Fibroblast of pulmonary artery (primary cell): Measurements from ENCODE around the gene VRK1.

Experiments used
- DNase-seq: peaks from one replicate; pipeline ENCODE4 v3.0.0-alpha.2; 2010; ENCODE audit warnings: low read depth
- H3K4me3 ChIP-seq: replicated peaks from 2 replicates; pipeline ENCODE4 v1.5.1; 2011; ENCODE audit warnings: low read depth, mild to moderate bottlenecking, control low read depth, low read length, moderate library complexity
- TF ChIP-seq, protein P1 (sequence below): IDR thresholded peaks from 2 replicates; pipeline ENCODE4 v1.5.1; 2011; ENCODE audit warnings: mild to moderate bottlenecking, control low read depth, low read length, inconsistent platforms; ENCODE audit errors: missing control alignments

The VRK1 gene

DNA sequence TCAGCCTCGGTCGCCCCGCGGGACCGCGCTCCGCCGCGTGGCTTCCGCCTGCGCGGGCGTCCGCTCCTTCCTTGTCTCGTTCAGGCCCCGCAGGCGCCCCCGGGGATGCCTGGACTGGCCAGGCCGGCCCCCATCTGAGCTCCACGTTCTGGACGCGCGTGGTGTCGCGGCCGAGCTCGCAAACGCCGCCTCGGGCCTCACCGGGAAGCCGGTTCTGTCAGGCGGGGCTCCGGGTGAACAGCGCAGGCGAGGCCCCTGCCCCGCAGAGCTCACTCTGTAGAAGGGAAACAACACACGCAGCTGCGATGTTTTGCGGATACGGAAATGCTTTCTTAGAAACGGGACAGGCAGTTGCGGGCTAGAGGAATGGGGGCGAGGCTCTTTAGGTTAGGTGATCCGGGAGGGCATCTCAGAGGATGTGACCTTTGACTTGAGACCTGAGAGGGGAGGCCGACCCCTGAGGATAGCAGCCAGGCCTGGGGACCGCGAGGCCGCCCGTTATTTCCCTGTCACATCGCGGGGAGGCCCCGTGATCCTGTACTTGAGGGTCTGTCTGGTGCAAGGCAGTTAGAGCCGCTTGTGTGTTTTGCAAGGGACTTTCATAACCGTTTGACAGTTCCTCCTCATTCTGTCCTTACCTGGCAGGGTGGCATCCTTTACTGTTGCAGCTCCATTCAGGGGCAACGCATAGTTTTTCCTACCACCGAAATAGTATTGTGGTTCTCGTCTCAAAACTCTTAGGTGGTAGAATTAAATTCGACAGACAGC, 584 bp downstream of the VRK1 start:
- DNase-seq: peak; percentile 18
- TF ChIP-seq, protein P1, sequence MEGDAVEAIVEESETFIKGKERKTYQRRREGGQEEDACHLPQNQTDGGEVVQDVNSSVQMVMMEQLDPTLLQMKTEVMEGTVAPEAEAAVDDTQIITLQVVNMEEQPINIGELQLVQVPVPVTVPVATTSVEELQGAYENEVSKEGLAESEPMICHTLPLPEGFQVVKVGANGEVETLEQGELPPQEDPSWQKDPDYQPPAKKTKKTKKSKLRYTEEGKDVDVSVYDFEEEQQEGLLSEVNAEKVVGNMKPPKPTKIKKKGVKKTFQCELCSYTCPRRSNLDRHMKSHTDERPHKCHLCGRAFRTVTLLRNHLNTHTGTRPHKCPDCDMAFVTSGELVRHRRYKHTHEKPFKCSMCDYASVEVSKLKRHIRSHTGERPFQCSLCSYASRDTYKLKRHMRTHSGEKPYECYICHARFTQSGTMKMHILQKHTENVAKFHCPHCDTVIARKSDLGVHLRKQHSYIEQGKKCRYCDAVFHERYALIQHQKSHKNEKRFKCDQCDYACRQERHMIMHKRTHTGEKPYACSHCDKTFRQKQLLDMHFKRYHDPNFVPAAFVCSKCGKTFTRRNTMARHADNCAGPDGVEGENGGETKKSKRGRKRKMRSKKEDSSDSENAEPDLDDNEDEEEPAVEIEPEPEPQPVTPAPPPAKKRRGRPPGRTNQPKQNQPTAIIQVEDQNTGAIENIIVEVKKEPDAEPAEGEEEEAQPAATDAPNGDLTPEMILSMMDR: no peak
- peak overlapping the region; percentile 79 for H3K4me3 ChIP-seq

DNA sequence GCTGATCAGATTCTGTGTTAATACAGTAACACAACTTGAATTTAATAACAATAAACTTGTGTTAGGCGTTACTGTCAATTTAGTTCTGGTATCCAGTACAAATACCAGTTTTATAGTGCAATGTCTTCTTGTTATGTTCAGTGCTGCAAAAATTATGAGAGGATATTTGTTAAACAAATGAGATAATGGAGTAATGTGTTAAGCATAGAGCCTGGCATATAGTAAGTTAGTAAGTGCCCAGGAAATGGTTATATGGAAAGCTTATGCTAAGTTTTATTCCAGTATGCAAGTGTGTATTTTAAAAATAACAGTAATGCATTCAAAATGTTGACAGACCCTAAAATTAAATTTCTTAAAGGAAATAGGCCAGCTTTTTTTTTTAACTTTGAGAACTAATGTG, 1.8 kb downstream of the VRK1 start:
- no peak overlapping the region for H3K4me3 ChIP-seq

DNA sequence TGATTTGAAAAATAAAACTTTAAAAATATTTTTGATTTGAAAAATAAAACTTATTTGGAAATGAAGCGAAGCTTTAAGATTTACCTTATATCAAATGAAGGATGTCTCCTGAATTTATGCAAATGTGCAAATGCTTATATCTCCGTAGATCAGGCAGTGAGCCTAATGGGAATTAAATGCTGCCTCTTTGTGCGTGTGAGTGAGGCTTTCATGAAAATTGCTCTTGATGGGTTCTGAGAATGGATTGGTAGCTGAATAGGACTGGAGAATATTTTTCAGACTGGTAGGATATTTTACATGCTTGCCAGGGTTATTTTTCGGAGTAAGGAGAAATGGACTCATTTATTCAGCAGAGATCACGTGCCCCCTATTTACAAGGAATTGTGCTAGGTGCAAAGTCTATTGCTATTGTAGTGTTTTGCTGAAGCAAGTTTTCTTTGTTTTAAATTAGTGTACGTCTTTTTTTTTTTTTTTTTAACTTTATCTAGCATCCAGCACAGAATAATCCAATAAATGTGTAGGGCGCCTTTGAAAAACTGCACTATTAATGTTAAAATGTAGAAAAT, 2.4 kb downstream of the VRK1 start:
- H3K4me3 ChIP-seq: no peak overlapping the region
- DNase-seq: no peak
- TF ChIP-seq, protein P1: no peak

More for the DNA sequence above, 1.8 kb downstream of the VRK1 start:
- DNase-seq: no peak
- TF ChIP-seq, protein P1: no peak

DNA sequence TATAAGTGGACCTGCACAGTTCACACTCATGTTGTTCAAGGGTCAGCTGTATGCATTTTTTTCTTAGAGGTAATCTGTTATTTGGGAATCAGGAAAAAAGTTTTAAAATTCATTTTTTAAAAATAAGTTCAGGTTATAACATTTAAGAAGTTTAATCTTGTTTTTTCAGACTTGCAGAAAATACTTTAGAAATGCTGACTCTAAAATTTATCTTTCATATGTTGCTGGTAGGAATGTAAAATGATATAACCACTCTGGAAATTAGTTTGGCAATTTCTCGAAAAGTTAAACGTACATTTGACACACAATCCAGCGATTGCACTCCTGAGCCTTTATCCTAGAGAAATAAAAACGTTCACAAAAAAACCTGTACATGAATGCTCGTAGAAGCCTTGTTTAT, 4.7 kb downstream of the VRK1 start:
- H3K4me3 ChIP-seq: no peak overlapping the region
- no peak for DNase-seq
- TF ChIP-seq, protein P1: no peak

DNA sequence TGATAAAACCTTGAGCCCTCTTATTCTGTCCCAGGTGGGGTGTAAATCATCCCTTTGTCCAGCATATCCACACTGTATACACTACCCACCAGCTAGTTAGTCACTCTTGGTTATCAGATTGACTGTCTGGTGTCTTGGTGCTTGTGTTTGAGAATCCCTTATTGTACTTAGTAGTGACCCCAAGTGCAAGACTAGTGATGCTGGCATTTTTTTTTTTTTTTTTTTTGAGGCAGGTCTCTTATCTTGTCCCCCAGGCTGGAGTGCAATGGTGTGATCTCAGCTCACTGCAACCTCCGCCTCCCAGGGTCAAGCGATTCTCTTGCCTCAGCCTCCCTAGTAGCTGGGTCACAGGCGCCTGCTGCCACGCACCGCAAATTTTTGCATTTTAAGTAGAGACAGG, 5.8 kb downstream of the VRK1 start:
- no peak overlapping the region for H3K4me3 ChIP-seq
- TF ChIP-seq, protein P1: no peak
- DNase-seq: no peak

DNA sequence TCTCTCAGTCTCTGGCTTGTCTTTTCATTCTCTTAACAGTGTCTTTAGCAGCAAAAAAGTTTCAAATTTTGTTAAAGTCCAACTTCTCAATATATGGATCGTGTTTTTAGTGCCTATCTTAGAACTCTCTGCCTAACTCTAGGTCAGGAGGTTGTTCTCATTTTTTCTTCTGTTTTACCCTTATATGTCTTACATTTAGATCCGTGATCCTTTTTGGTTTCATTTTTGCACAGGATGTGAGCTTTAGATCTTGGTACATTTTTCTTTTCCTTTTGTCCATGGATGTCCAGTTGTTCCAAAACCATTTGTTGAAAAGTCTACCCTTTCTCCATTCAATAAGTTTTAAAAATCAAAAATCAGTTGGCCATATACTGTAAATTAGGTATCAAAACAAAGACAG, 6.8 kb downstream of the VRK1 start:
- TF ChIP-seq, protein P1: no peak
- DNase-seq: peak; percentile 32
- peak overlapping the region; percentile 23 for H3K4me3 ChIP-seq
